NCI-H2227 (cell line): ENCODE measurements around the gene SCARF1.
A peak's percentile ranks its signal among the peaks of the same experiment; 100 is the strongest.

Experiments used
- DNase-seq: peaks from one replicate; lab custom pipeline; 2025; ENCODE audit not compliant: unreplicated experiment; lab: John Stamatoyannopoulos, UW

The SCARF1 gene

DNA sequence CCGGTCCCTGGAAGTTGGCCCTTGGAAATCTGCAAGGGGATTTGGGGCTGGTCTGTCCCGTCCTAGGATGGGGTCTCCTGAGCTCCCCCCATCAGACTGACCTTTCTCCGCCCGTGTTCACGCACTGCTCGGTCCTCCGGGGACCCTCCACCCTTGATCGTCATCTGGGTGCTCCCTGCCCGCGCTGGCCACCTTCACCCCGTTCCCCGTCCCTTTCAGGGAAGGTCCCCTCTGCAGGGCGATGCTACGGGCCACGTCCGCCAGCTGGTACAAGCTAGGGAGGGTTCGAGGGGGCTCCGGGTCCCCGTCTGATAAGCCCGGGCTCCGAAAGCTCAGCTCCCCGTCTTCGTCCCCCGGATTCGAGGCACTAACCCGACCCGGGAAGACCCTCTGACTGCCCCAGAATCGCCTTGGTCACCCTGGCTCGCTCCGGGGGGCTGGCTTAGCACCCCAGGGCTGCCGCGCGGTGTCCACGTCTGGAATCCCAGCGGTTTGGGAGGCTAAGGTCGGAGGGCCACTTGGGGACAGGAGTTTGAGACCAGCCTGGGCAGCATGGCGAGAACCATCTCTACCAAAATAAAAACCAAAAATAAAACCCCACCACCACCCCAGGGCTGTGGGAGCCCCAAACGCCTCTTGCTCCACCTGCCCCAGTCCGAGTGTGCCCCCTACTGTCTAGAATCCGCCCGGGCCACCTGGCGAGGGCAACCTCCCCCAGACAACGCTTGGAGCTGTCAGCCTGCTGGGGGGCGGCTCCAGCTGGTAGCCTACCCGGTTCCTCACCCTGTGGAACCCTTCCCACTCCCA is 15.8 kb downstream of the SCARF1 start:
- DNase-seq: peak; percentile 26

DNA sequence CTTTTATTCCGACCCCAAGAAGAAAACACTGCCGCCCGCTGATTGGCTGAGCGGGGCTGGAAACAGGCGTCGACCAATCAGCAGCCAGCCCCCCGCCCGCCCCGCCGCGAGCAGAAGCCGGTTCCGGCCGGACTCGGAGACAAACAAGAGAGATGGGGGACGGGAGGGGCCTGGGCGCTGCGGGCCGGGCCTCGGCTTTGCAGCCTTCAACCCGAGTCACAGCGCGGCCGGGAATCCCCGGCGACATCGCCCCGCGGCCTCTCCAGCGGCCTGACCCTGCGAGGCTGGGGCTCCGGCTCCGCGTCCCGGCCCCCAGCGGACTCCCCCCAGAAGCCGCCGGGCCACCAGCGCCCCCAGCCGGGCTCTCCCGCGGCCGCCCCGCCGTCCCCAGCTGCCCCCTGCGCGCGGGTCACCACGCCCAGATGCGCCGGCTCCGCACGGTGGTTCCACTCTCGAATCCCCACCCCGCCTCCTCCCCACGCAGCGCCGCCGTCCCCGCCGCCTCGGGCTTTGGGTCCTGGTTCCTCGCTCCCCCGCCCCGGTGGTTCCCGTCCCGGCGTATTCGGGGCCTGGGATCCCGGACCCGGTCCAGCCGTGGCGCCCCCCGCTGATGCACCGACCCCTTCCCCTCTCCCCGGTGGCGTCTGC is 16.6 kb downstream of the SCARF1 start:
- peak; percentile 95 for DNase-seq

DNA sequence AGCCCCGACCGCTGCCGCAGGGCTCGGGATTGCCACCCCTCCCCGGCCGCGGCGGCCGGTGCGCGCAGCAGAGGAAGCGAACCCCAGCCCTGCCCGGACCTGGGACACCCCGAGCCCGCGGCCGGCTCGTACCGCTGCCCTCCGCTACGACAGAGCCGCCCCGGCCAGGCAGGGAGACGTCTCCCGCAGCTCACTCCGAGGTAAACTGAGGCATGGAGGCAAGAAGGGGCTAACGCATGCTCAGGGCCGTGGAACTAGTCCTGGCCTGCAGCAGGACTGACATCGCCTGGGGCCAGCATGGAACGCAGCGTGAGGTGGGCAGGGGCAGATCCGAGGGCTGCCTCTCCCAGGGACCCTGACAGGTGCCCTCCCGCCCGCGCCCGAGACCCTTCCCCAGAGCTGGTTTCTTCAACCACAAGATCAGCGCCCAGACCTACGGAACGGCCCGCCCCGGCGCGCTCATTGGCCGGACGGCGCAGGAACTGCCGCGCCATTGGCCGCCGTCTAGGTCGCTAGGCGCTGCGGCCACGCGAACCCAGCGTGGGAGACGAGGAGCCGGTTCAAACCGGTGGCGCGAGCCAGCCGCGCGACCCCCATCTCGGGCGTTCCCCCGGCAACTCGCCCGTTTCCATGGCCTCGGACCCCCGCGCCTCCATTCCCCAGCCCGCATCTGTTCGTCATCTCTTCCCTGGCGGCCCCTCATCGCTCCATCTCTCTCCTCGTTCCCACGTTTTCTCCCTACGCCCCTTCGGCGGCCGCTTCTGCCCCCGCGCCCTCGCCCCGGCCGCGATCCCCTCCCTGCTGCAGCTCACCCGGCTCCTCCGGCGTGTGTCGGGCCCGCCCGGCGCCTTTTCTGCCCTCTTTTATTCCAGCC is 17.3 kb downstream of the SCARF1 start, which contains the start of gene SLC43A2:
Gene SLC43A2, minus strand, starts transcription at position 853 of the 874 bp plus-strand sequence. CDS start 960 bp downstream, outside the sequence.
- peak; percentile 90 for DNase-seq

DNA sequence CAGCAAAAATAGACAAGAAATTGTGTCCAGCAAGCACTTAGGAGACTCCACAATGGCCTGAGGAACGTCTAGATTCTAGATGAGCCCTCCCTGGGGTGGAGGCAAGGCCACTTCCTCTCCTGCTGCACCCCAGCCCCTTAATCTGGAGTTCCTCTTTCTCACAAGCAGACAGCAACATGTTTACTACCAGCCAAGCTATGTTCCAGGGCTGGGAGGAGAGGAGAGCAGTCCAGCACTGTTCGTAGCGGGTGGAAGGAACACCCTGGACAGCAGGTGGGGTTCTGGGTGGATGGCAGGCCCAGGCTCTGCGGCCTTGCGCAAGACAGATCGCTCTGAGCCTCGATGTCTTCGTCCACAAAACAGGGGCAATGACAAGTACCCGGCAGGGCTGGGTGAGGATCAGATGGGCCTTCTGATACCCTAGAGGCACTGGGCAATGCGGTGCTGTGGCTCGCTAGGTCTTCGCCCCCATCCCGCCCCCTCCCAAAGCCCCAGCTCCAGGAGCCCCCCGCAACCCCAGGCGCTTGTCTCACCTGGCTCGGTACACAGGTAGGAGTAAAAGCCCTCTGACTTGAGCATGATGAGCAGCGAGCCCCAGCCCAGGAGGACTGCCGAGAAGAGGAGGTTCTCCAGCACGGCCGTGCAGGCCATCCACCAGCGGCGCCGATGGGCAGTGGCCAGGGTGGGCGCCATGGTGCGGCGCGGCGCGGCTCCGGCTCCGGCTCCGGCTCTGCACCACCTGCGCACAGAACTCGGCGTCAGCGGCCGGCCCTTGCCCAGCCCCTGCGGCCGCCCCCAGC is 18.1 kb downstream of the SCARF1 start:
- no peak for DNase-seq

DNA sequence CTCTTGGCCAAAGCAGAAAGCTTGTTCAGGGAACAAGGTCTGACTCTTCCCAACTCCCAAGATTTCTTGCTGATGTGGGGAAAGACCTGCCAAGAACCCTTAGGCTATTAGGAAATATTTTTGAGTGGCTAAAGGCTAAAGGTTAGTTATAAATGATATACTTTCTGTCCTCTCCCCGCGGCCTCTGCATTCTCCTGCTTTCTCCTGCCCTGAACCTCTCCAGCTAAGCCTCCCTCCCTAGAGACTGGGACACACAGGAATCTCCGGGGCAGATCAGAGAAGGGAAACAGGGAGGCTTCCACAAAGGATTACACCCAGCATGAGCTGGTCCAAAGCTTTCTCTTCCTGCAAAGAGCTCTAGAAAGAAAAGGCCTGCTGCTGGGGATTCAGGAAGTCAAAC is 19.2 kb downstream of the SCARF1 start:
- no peak for DNase-seq

DNA sequence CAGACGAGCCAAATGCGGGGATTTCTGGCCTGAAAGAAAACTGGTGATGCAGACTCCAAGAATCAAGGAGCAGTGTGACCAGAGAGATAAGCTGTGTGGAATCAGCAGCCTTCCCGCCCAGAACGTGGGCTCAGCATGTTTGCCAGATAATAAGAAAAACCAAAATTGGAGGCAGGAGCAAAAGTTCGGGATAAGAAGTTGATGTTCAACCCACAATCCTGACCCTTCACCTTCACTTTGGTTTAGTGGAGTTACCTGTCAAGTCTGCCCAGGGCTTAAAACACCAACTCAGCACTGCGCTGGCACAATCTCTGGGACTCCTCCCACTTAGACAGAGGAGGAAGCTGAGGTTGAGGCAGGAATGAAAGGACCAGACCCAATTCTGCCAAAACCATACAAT is 20.0 kb downstream of the SCARF1 start:
- no peak for DNase-seq

DNA sequence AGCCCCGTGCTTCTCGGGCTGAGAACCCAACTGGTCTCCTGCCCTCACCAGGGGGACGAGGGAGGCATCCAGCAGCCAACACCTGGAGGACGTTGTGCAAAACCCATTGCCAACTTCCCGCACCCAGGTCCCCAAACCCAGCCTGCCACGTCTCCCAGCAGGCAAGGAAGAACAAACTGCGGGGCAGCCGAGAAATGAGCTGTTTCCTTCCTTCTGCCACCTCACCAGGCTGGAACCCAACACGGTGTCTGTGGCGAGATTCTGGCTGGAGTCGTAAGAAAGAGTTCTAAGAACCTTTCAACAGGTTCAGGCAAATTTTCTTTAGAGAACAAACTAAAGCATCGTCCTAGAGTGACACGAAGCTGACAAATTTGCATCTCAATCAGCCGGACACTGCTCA is 20.5 kb downstream of the SCARF1 start:
- DNase-seq: no peak

DNA sequence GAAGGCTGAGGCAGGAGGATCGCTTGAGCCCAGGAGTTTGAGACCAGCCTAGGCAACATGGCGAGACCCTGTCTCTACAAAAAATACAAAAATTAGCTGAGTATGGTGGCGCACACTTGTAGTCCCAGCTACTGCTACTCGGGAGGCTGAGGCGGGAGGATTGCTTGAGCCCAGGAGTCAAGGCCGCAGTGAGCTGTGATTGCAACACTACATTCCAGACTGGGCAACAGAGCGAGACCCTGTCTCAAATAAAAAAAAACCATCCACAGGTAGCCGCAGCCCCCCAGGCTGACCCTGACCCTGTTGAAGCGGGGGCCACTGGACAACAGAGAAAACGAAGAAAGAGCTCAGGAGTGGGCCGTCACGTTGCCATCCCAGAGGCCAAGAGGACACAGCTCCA is 20.9 kb downstream of the SCARF1 start:
- DNase-seq: no peak

DNA sequence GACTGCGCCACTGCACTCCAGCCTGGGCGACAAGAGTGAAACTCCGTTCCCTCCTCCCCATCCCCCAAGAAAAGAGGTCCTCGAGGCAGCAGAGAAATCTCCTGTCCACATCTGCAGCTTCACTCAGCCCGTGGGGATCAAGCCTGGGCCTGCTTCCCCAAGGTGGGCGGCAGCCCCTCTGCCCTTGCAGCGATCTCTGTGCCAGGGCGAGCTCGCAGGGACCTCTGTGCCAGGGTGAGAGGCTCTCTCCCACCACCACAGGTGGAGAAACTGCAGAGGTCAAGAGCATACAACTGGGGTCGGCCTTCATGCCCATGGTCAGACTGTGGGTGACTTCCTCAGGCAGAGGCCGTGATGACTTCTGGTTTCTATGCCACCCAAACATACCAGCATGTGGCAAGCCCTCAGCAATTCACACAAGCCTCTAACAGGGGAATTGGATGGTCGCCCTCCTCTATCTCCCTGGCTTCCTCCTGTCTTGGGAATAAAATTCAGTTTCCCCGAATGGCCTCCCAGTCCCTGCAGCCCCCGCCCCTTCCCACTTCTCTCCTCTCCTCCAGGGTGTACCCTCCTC is 22.4 kb downstream of the SCARF1 start:
- no peak for DNase-seq

DNA sequence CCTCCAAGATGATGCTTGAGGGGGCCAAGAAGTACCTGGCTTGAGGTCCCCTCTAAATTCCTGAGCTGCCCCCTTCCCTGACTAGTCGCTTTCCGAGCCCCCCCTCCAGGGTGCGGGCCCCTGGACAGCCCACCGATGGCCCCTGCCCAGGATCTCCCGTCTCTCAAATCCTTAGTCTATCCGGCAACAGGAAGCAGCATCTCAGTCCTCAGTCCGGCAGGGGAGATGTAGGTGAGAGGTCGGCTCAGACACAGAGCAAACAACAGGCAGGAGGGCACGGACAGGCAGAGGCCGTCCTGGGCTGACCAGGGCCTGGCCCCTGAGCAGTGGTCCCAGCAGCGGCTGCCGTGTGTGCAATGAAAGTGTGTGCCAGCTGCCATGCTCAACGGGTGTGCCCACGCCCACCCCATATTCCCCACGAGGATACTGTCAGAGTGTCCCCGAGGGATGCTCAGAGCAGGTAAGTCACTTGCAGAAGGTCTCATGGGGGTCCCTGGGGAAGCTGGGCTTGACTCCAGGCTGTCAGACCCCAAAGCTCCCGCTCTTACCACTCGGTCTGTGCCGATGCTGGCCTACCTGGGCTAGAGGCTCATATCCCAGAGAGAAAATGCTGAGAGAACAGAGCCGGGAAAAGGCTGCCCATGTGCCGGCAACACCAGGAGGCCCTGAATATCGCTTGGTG is 24.1 kb downstream of the SCARF1 start:
- no peak for DNase-seq

DNA sequence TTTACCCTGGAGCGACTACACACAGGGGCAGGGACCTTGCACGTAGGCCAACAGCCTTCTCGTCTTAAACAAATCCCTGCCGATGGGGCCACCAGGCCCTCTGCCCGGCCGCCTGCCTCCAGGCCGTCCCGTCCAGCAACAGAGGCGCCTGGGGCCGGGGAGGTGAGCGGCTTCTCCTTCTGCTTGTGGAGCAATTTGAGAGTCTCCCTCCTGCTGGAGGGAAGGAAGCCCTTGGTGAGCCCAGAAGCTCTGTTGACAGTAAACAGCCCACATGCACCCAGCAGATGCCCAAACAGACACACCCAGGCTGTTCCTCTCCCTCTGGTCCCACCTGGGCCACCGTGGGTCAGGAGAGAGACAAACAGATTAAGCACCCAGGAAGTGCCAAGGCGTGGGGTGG is 25.0 kb downstream of the SCARF1 start:
- no peak for DNase-seq

DNA sequence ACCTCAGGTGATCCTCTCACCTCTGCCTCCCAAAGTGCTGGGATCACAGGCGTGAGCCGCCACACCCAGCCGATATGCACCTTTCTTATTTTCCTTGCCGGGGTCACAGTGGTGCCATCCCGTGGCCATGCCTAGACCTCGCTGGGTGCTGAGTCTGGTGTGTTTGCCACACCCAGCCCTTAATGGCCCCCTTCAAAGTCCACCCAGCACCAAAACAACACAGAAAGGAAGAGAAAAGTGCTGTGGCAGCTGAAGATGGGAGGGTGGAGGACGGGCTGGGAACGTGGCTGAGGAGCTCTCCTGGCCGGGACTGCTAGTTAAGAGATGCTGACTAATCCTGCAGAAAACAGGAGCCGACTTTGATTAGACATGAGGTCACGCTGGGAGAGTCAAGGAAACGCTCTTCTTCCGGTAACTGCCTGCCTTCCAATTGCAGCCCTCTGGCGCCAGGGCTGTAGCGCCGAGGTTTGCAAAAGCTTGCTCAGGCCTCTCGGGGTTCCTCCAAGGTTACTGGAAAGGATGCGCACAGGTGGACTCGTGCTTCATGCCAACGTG is 27.8 kb downstream of the SCARF1 start:
- DNase-seq: peak; percentile 44

DNA sequence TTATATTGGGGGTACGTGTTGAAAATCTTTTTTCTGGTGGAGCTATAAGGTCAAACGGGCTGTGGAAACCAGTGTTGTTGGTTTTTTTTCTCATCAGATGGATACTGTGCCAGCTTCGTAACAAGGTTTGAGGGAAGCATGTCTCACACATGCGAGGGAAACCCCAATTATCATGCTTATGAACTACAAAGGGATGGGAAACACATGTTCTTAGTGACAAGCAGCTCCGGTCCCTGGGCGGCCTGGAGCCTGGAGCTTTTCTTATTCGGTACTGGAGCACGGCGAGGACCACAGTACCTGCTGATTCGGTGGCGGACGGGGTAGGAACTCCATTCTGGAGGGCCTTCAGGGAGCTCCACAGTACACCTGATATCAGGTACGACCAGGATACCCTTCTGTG is 29.4 kb downstream of the SCARF1 start:
- DNase-seq: no peak

DNA sequence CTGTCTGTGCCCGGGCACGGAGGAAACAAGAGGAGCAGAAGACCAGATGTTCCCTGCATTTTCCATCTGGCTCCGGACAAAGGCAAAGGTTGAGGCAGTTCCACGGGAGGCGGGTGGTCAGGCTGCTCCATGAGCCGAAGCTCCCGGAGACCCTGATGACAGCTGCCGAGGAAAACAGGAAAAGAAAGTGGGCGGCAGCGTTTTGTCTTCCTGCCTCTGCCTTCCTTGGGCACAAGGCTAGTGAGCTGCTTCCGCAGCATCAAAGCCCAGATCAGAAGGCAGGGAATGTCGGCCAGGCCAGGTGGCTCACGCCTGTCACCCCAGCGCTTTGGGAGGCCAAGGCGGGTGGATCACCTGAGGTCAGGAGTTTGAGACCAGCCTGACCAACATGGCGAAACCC is 33.1 kb downstream of the SCARF1 start:
- DNase-seq: no peak

DNA sequence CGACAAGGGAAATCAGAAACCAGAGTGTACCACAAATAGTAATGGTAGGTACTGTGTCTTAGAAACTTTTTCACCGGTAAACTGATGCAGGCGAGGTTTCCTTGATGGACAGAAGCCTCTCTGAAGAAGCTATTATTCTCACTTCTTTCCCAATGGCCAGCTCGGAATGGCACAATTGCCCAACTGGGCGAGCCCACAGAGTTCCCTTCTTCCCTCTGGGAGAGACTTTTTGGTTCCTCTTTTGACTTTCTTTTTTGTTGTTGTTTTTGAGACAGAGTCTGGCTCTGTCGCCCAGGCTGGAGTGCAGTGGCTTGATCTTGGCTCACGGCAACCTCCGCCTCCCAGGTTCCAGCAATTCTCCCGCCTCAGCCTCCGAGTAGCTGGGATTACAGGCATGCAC is 33.8 kb downstream of the SCARF1 start:
- DNase-seq: no peak

DNA sequence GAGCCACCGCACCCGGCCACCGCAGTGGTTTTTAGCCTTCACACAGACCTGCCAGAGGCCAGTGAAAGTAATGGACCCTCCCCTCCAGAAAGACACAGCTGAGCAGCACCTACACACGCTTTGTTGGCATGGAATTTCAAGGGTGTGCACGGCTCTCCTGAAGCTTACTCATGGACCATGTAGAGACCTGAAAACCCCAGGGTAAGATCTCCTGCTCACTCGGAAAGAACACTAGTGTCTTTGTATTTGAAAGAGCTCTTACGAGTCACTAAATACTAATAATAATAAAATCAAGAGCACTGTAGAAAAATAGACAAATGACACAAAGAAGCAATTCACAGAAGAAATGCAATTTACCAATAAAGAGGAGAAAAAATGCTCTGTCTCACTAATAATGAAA is 36.9 kb downstream of the SCARF1 start:
- no peak for DNase-seq

DNA sequence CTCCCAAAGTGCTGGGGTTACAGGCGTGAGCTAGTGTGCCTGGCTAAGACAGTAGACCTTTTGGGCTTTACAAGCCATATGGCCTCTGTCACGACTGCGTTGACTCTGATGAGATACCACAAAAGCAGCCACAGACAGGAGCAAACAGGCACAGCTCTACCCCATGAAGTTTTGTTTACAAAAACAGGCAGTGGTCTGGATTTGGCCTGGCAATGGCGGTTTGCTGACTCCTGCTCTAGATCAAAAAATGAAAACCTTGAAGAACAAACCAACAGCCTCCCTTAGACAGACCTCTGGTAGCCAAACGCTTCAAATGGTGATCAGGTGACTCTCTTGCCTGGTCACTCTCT is 37.6 kb downstream of the SCARF1 start:
- DNase-seq: no peak

DNA sequence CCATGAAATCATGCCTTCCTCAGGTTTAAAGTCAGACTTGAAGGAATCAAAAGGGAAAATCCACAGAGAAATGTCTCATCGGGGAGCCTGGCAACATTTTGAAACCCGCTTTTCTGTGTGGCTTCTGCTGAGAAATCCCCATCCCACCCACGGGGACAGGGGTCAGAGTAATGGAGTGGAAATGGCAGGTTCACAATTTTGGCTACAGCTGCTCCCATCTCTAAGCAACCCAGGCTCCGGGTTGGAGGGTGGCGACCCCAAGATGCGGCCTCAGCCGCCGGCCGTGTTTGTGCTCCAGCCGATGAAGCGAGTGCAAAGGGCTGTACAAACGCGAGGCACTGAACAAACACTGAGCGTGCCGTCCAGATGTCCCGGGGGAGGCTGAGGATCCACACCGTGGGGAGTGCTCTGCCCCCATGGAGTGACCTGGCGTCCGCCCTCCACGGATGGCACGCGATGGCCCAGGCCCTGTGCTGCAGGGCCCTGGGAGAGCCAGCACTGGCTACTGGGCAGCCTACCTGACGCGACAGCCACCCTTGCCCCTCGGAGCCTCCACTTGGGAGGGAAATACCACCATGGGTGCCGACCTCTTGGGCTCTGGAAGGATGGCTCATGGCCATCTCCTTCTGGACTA is 39.1 kb downstream of the SCARF1 start:
- no peak for DNase-seq

DNA sequence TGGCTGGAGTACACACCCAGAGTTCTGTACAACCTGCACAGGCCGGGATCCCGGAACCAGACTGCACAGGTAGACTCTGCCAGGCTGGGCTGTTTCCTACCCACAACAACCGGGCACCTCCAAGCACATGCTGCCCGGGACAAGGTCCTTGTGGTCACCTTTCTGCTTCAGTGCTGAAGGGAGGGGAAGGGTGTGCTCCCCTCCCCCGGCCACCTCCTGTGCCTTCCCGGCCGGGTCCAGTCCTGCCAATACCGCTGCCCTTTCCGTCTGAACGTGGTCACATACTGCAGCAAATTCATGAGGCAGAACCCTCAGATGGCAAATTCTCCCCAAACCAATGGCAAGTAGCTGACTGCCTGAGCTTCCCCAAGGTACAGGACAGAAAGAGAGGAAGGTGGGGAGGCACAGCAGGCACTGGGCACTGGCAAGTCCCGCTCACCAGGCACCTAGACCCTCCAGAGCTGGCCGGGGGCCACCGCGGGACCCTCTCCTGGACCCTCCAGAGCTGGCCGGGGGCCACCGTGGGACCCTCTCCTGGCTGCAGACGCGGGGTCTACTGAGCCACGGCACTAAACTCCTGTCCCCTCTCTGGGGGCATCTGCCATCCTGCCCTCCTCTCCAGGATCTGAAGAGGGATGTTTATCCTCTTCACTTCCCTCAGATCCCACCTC is 39.7 kb downstream of the SCARF1 start:
- DNase-seq: no peak
